H9 (cell line): ENCODE data around the gene ZNF774. TPM values are rescaled to one million over a fixed set of nuclear protein-coding genes. Genes with fewer than 3 reads are reported as not detected.

Source experiments
- DNase-seq: peaks from one replicate; pipeline ENCODE4 v3.0.0-alpha.2; 2017
- H2AFZ ChIP-seq: one replicate; pipeline ENCODE4 v1.6.1; 2013; ENCODE audit warnings: mild to moderate bottlenecking, low read length, control low read depth, moderate library complexity
- H2AK5ac ChIP-seq: 2 replicates; pipeline ENCODE4 v1.6.1; 2013; ENCODE audit warnings: low read length, control low read depth, mixed read lengths; ENCODE audit not compliant: insufficient read length
- H2BK120ac ChIP-seq: one replicate; pipeline ENCODE4 v1.6.1; 2013; ENCODE audit warnings: low read depth, mild to moderate bottlenecking, low read length, control low read depth, inconsistent platforms; ENCODE audit not compliant: poor library complexity, severe bottlenecking
- H2BK12ac ChIP-seq: 2 replicates; pipeline ENCODE4 v1.6.1; 2013; ENCODE audit warnings: low read length, control low read depth, mixed read lengths, low read depth; ENCODE audit not compliant: insufficient read length
- H2BK15ac ChIP-seq: 2 replicates; pipeline ENCODE4 v1.6.1; 2013; ENCODE audit warnings: low read depth, low read length, control low read depth
- H2BK20ac ChIP-seq: one replicate; pipeline ENCODE4 v1.6.1; 2013; ENCODE audit warnings: low read depth, mild to moderate bottlenecking, low read length, control low read depth, inconsistent platforms; ENCODE audit not compliant: poor library complexity, severe bottlenecking
- H2BK5ac ChIP-seq: 2 replicates; pipeline ENCODE4 v1.6.1; 2013; ENCODE audit warnings: low read length, control low read depth, mixed read lengths; ENCODE audit not compliant: insufficient read length
- H3K14ac ChIP-seq: 2 replicates; pipeline ENCODE4 v1.6.1; 2013; ENCODE audit warnings: low read length, control low read depth; ENCODE audit not compliant: insufficient read depth
- H3K18ac ChIP-seq: 2 replicates; pipeline ENCODE4 v1.6.1; 2013; ENCODE audit warnings: low read depth, mild to moderate bottlenecking, mixed read lengths, low read length, control low read depth; ENCODE audit not compliant: insufficient read length
- H3K23ac ChIP-seq: 2 replicates; pipeline ENCODE4 v1.6.1; 2013; ENCODE audit warnings: low read length, control low read depth, mixed read lengths, low read depth; ENCODE audit not compliant: insufficient read length
- H3K23me2 ChIP-seq: 2 replicates; pipeline ENCODE4 v1.6.1; 2013; ENCODE audit warnings: low read depth, mild to moderate bottlenecking, mixed read lengths, low read length, control low read depth; ENCODE audit not compliant: insufficient read length, poor library complexity, severe bottlenecking
- H3K27ac ChIP-seq: 2 replicates; pipeline ENCODE4 v1.5.1; 2013; ENCODE audit warnings: low read length, control low read depth, mixed read lengths, low read depth; ENCODE audit not compliant: insufficient read length
- H3K27me3 ChIP-seq: 2 replicates; pipeline ENCODE4 v1.6.1; 2013; ENCODE audit warnings: low read length, control low read depth, inconsistent platforms; ENCODE audit not compliant: insufficient read depth
- H3K4ac ChIP-seq: 2 replicates; pipeline ENCODE4 v1.6.1; 2013; ENCODE audit warnings: low read depth, mild to moderate bottlenecking, control low read depth, inconsistent platforms, low read length, moderate library complexity
- H3K4me1 ChIP-seq: 2 replicates; pipeline ENCODE4 v1.6.1; 2013; ENCODE audit warnings: low read length, control low read depth, inconsistent platforms; ENCODE audit not compliant: insufficient read depth
- H3K4me2 ChIP-seq: 2 replicates; pipeline ENCODE4 v1.6.1; 2013; ENCODE audit warnings: low read length, control low read depth, mixed read lengths; ENCODE audit not compliant: insufficient read length, insufficient read depth
- H3K56ac ChIP-seq: 2 replicates; pipeline ENCODE4 v1.6.1; 2013; ENCODE audit warnings: low read depth, mild to moderate bottlenecking, mixed read lengths, low read length, control low read depth; ENCODE audit not compliant: insufficient read length
- H3K79me1 ChIP-seq: 2 replicates; pipeline ENCODE4 v1.6.1; 2013; ENCODE audit warnings: low read depth, mild to moderate bottlenecking, moderate library complexity, low read length, control low read depth, inconsistent platforms; ENCODE audit not compliant: insufficient read depth, poor library complexity, severe bottlenecking
- H3K79me2 ChIP-seq: 2 replicates; pipeline ENCODE4 v1.6.1; 2013; ENCODE audit warnings: low read length, control low read depth, inconsistent platforms; ENCODE audit not compliant: insufficient read depth
- H3K9ac ChIP-seq: 2 replicates; pipeline ENCODE4 v1.6.1; 2013; ENCODE audit warnings: low read length, control low read depth, mixed read lengths; ENCODE audit not compliant: insufficient read length; ENCODE audit errors: extremely low read depth
- H3K9me3 ChIP-seq: one replicate; pipeline ENCODE4 v1.6.1; 2013; ENCODE audit warnings: low read depth, low read length, inconsistent platforms; ENCODE audit not compliant: control insufficient read depth
- H3T11ph ChIP-seq: one replicate; pipeline ENCODE4 v1.6.1; 2013; ENCODE audit warnings: mild to moderate bottlenecking, low read length, control low read depth, inconsistent platforms
- H4K20me1 ChIP-seq: one replicate; pipeline ENCODE4 v1.6.1; 2013; ENCODE audit not compliant: control insufficient read depth, insufficient read length, insufficient read depth
- H4K5ac ChIP-seq: 2 replicates; pipeline ENCODE4 v1.6.1; 2013; ENCODE audit warnings: low read depth, mild to moderate bottlenecking, mixed read lengths, low read length, control low read depth; ENCODE audit not compliant: insufficient read length
- H4K8ac ChIP-seq: replicated peaks from 2 replicates; pipeline ENCODE4 v1.6.1; 2013; ENCODE audit warnings: low read length, control low read depth, mixed read lengths, low read depth; ENCODE audit not compliant: insufficient read length
- H4K91ac ChIP-seq: 2 replicates; pipeline ENCODE4 v1.6.1; 2013; ENCODE audit warnings: low read depth, mild to moderate bottlenecking, moderate library complexity, mixed read lengths, low read length, control low read depth; ENCODE audit not compliant: insufficient read length
- H3K27ac Mint-ChIP-seq, 3 experiments: 2 replicates in 2 of 3; 3 replicates in 1 of 3; pipeline ENCODE4 v1.8.0; 2020 to 2021; ENCODE audit warnings: mixed read lengths in 3 of 3, mild to moderate bottlenecking in 1 of 3, moderate library complexity in 1 of 3
- H3K27me3 Mint-ChIP-seq: 2 replicates; pipeline ENCODE4 v1.8.0; 2021; ENCODE audit warnings: low read depth, mild to moderate bottlenecking, moderate library complexity, mixed read lengths
- H3K36me3 Mint-ChIP-seq, 3 experiments: 2 replicates in 2 of 3; 3 replicates in 1 of 3; pipeline ENCODE4 v1.8.0; 2020 to 2021; ENCODE audit warnings: low read depth in 3 of 3, mixed read lengths in 3 of 3; ENCODE audit not compliant: insufficient read depth in 1 of 3
- H3K4me1 Mint-ChIP-seq, 2 experiments: 2 replicates each; pipeline ENCODE4 v1.8.0; 2020; ENCODE audit warnings: mixed read lengths in 2 of 2
- H3K4me3 Mint-ChIP-seq, 2 experiments: 2 replicates in 1 of 2; 3 replicates in 1 of 2; pipeline ENCODE4 v1.8.0; 2020 to 2021; ENCODE audit warnings: mild to moderate bottlenecking in 2 of 2, mixed read lengths in 2 of 2, moderate library complexity in 1 of 2
- H3K9me3 Mint-ChIP-seq, 2 experiments: 2 replicates in 1 of 2; 3 replicates in 1 of 2; pipeline ENCODE4 v1.8.0; 2020; ENCODE audit warnings: mild to moderate bottlenecking in 2 of 2, mixed read lengths in 2 of 2, moderate library complexity in 1 of 2
- CTCF ChIP-seq: fragments of 200-600 bp; sonication (generic); conservative IDR thresholded peaks from 3 replicates; pipeline ENCODE4 v1.8.0; 2021; ENCODE audit warnings: antibody characterized with exemption, mild to moderate bottlenecking
- WGBS: extraction: QIAGEN DNeasy Blood & Tissue Kit; methylation state at CpG from one replicate; pipeline ENCODE4 v1.1.7; 2013; ENCODE audit warnings: missing lambda C conversion rate, low lambda C conversion rate, mixed read lengths; ENCODE audit not compliant: insufficient read length; ENCODE audit errors: extremely low coverage; 5-methylcytosine and 5-hydroxymethylcytosine counted together
- total RNA-seq: library from RNA; stranded (reverse); gene quantifications from 2 replicates; pipeline ENCODE4 v1.2.1, GENCODE V29; 2021

The ZNF774 gene
- total RNA-seq, 1 experiment from 2014 or later, result 2.5 TPM

GRCh38 chr15:90375071-90375470 lies 23.0 kb downstream of the ZNF774 start:
- Histone ChIP-seq H2AFZ (no peak overlapping the region), H4K20me1 (no peaks in the 10 kb centered on the region), H3K18ac (no peak overlapping the region), H3K4me2 (no peak overlapping the region), H3K4me1 (no peaks in the 10 kb centered on the region), H3K27me3 (no peaks in the 10 kb centered on the region), H3K9ac (no peak overlapping the region), H3K79me2 (no peaks in the 10 kb centered on the region), H4K5ac (no peak overlapping the region), H3T11ph (no peak overlapping the region), H3K9me3 (no peaks in the 10 kb centered on the region), H3K14ac (no peak overlapping the region), H4K91ac (no peak overlapping the region), H3K27ac (no peak overlapping the region), H2BK12ac (no peak overlapping the region), H2AK5ac (no peak overlapping the region), H3K56ac (no peak overlapping the region), H3K23me2 (no peaks in the 10 kb centered on the region), H2BK120ac (no peak overlapping the region), H4K8ac (no peak overlapping the region), H3K79me1 (no peaks in the 10 kb centered on the region), H3K4ac (no peak overlapping the region), H2BK5ac (no peak overlapping the region), H2BK15ac (no peak overlapping the region), H3K23ac (no peak overlapping the region), H2BK20ac (no peak overlapping the region)
- Mint-ChIP-seq H3K4me1 (no peaks in the 10 kb centered on the region), H3K27ac (no peak overlapping the region), H3K9me3 (peaks cover 7 to 10% of the 10 kb centered on the region in 2 experiments), H3K36me3 (peaks cover 1 to 6% (median 2%) of the 10 kb centered on the region in 3 experiments; a peak in 4 of 7 replicates), H3K27me3 (no peaks in the 10 kb centered on the region), H3K4me3 (no peak overlapping the region)
- DNase-seq, result no peak
- no CpG with 5 or more reads among the region's 7 CpGs for WGBS
- no peak for TF ChIP-seq CTCF
